Urinary bladder (tissue), 4 donors: ENCODE measurements around the gene GSG1L. TPM values are rescaled to one million over a fixed set of nuclear protein-coding genes. Genes with fewer than 3 reads are reported as not detected.

ENCODE experiments used
- DNase-seq: peaks from one replicate; pipeline ENCODE4 v3.0.0-alpha.2; 2015; ENCODE audit errors: extremely low spot score
- H3K27ac ChIP-seq: one replicate; pipeline ENCODE4 v1.5.1; 2013; ENCODE audit warnings: low read depth, mild to moderate bottlenecking, moderate library complexity
- H3K36me3 ChIP-seq: one replicate; pipeline ENCODE4 v1.6.1; 2013; ENCODE audit warnings: mild to moderate bottlenecking, moderate library complexity; ENCODE audit not compliant: insufficient read depth
- H3K4me1 ChIP-seq: one replicate; pipeline ENCODE4 v1.6.1; 2013; ENCODE audit warnings: mild to moderate bottlenecking, moderate library complexity; ENCODE audit not compliant: insufficient read depth
- H3K4me3 ChIP-seq: one replicate; pipeline ENCODE4 v1.5.1; 2013; ENCODE audit warnings: low read depth, low read length
- WGBS: extraction: QIAGEN DNeasy Blood & Tissue Kit; methylation state at CpG from one replicate; pipeline ENCODE4 v1.1.7; 2013; 5-methylcytosine and 5-hydroxymethylcytosine counted together
- polyA plus RNA-seq: library from polyadenylated mRNA; stranded (reverse); fragments of 200-250 nt; gene quantifications from one replicate; pipeline ENCODE4 v1.2.3, GENCODE V29; 2013
- total RNA-seq: library from RNA; depleted of rRNA; stranded (reverse); fragments of >200 nt; gene quantifications from one replicate; pipeline ENCODE4 v1.2.3, GENCODE V29; 2014
- donor health status: healthy with polysubstance abuse.
- donor health status: healthy.

The GSG1L gene
- total and polyA plus RNA-seq, 2 donors: 0.53 to 1.7 TPM

- H3K27ac ChIP-seq: no peak overlapping the region
- H3K4me3 ChIP-seq: no peak overlapping the region
- 85% methylated on average over 11 of the region's 11 CpGs for WGBS
- no peak for DNase-seq
- H3K4me1 ChIP-seq: no peaks in the 10 kb centered on the region
- no peaks in the 10 kb centered on the region for H3K36me3 ChIP-seq
Measured at GRCh38 chr16:28011223-28011622, 52.3 kb downstream of the GSG1L start.

GRCh38 chr16:28010671-28011070 is 52.8 kb downstream of the GSG1L start:
- Histone ChIP-seq H3K27ac (no peak overlapping the region), H3K4me3 (no peak overlapping the region), H3K36me3 (no peaks in the 10 kb centered on the region), H3K4me1 (no peaks in the 10 kb centered on the region)
- 66% methylated on average over 9 of the region's 9 CpGs for WGBS
- no peak for DNase-seq

DNA sequence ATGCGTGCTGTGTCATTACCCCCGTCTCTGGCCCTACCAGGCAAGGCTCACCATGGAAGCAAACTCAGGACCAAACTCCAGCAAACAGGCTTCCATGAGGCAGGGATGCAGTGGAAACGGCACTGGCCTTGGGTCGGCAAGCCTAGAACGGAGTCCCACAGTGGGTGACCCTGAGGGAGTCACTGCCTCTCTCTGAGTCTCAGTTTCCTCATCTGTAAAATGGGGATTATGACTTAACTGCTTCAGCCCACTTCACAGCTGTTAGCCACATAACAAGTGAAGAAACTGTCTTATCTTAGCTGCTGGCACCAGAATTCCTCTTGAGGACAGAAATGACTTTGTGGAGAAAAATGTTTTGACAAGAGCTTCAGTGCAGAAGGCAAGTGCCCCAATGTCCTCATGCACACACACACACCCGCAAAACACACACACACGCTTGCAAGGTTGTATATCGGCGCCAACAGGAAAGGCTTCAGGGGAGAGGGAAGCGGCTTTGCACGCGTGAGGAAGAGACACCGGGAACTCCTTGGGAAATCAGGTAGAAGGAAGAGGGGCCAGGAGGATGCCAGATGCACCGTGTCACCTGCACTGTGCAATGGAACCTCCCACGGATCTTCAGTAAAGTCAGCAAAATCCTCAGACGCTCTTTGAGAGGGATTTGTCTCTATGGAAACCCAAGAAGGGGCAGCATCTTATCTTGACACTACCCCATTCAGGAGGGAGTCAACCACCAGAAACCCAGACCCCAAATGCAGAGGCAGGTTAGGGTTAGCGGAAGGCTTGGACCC is 53.7 kb downstream of the GSG1L start:
- WGBS: 72% methylated on average over 17 of the region's 17 CpGs
- Histone ChIP-seq H3K36me3 (no peaks in the 10 kb centered on the region), H3K4me3 (no peak overlapping the region), H3K27ac (no peak overlapping the region), H3K4me1 (no peaks in the 10 kb centered on the region)
- DNase-seq: no peak

- no peak overlapping the region for H3K4me3 ChIP-seq
- no peaks in the 10 kb centered on the region for H3K36me3 ChIP-seq
- DNase-seq: no peak
- 85% methylated on average over 9 of the region's 9 CpGs for WGBS
- H3K27ac ChIP-seq: no peak overlapping the region
- H3K4me1 ChIP-seq: no peaks in the 10 kb centered on the region
Measured at GRCh38 chr16:28003923-28004322, 59.6 kb downstream of the GSG1L start.

GRCh38 chr16:28003021-28003865 is 60.3 kb downstream of the GSG1L start:
- Histone ChIP-seq H3K36me3 (no peaks in the 10 kb centered on the region), H3K27ac (no peak overlapping the region), H3K4me1 (no peaks in the 10 kb centered on the region), H3K4me3 (no peak overlapping the region)
- WGBS: 79% methylated on average over 14 of the region's 14 CpGs
- DNase-seq: no peak

- no peaks in the 10 kb centered on the region for H3K36me3 ChIP-seq
- H3K4me3 ChIP-seq: no peak overlapping the region
- H3K27ac ChIP-seq: no peak overlapping the region
- no peaks in the 10 kb centered on the region for H3K4me1 ChIP-seq
- 76% methylated on average over 4 of the region's 4 CpGs for WGBS
- no peak for DNase-seq
Measured at GRCh38 chr16:28001642-28002041, 61.9 kb downstream of the GSG1L start.

- no peak overlapping the region for H3K27ac ChIP-seq
- no peaks in the 10 kb centered on the region for H3K4me1 ChIP-seq
- no peak for DNase-seq
- WGBS: 67% methylated on average over 9 of the region's 9 CpGs
- no peaks in the 10 kb centered on the region for H3K36me3 ChIP-seq
- H3K4me3 ChIP-seq: no peak overlapping the region
Measured at GRCh38 chr16:28001184-28001583, 62.3 kb downstream of the GSG1L start.

DNA sequence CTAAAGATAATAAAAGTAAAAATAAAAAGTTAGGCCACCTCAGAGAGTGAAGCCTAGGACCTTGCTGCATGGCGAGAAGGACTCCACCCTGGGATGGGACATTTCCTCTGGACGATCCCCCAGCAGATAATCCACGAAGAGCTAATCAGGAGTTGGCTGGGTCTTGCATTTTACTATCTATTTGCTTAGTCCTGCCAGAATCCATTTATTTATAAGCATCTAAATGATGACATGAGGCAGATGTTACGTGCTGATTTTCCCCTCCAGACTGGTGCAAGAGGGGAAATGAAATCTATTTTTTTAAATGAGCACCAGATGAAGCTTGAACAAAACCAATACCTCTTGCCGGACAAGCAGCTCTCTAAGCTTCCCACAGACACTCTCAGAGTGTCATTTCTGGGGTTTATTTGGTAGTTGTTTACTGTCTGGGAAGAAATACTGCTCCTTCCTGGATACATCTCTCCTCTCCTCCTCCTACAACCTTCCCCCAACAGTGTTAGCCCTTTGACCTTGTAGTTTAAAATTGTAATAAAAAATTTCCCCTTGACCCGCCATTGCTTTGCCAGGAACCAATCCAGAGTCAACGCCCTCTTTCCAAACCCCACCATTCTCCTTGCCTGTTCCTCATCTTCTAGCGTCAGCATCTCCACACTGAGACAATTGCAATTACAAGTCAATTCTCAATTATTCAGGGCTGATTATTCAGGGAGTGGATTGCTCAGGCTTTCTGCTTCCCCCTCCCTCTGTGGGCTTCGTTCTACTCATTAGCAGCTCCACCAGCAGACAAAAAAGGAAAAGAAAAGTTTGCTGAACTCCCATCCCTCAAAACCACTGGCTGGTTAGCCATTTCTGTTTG is 63.0 kb downstream of the GSG1L start:
- DNase-seq: no peak
- Histone ChIP-seq H3K36me3 (no peaks in the 10 kb centered on the region), H3K27ac (no peak overlapping the region), H3K4me1 (no peaks in the 10 kb centered on the region), H3K4me3 (no peak overlapping the region)
- 28% methylated on average over 9 of the region's 9 CpGs for WGBS

GRCh38 chr16:27999687-28000086 is 63.8 kb downstream of the GSG1L start:
- Histone ChIP-seq H3K27ac (no peak overlapping the region), H3K36me3 (no peaks in the 10 kb centered on the region), H3K4me3 (no peak overlapping the region), H3K4me1 (no peaks in the 10 kb centered on the region)
- no peak for DNase-seq
- WGBS: 71% methylated on average over 2 of the region's 2 CpGs

GRCh38 chr16:27995378-27995777 is 68.1 kb downstream of the GSG1L start:
- no peak for DNase-seq
- Histone ChIP-seq H3K4me1 (no peaks in the 10 kb centered on the region), H3K36me3 (no peaks in the 10 kb centered on the region), H3K4me3 (no peak overlapping the region), H3K27ac (no peak overlapping the region)
- WGBS: 55% methylated on average over 5 of the region's 5 CpGs

GRCh38 chr16:27994686-27995085 is 68.8 kb downstream of the GSG1L start:
- Histone ChIP-seq H3K27ac (no peak overlapping the region), H3K4me3 (no peak overlapping the region), H3K36me3 (no peaks in the 10 kb centered on the region), H3K4me1 (no peaks in the 10 kb centered on the region)
- 31% methylated on average over 4 of the region's 4 CpGs for WGBS
- no peak for DNase-seq

- no peak for DNase-seq
Measured at GRCh38 chr16:27993587-27993986, 69.9 kb downstream of the GSG1L start.

DNA sequence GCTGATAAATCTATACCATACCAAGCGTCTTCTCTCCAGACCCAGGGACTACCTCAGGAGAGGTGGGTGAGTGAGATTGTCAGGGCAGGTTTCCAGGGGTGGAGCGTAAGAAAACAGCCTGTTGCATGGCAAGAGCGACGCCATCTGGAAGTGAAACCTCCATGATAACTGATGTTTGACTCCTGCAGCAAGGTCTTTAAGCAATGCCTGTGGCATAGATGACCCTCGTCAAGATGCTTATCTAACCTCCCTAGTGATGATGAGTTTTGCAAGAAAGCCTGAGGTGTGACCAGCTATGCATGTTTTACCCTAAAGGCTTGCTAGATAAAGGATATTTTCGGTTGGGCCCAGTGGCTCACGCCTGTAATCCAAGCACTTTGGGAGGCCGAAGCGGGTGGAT is 71.6 kb downstream of the GSG1L start:
- Histone ChIP-seq H3K4me1 (no peaks in the 10 kb centered on the region), H3K36me3 (no peaks in the 10 kb centered on the region), H3K27ac (no peak overlapping the region), H3K4me3 (no peak overlapping the region)
- no peak for DNase-seq
- 93% methylated on average over 9 of the region's 9 CpGs for WGBS

More at GRCh38 chr16:27993587-27993986, 69.9 kb downstream of the GSG1L start:
- H3K4me3 ChIP-seq: no peak overlapping the region
- no peak overlapping the region for H3K27ac ChIP-seq
- 94% methylated on average over 3 of the region's 3 CpGs for WGBS
- no peaks in the 10 kb centered on the region for H3K36me3 ChIP-seq
- no peaks in the 10 kb centered on the region for H3K4me1 ChIP-seq
